Parathyroid adenoma (tissue), 2 donors: ENCODE measurements around the gene XYLT1.

Source experiments
- H2AFZ ChIP-seq: fragments of 300-600 bp; sonication (generic); one replicate; pipeline ENCODE4 v1.7.0; 2017; ENCODE audit warnings: antibody characterized with exemption, mild to moderate bottlenecking
- H3K27ac ChIP-seq: fragments of 300-600 bp; sonication (generic); one replicate; pipeline ENCODE4 v1.7.0; 2017
- H3K27me3 ChIP-seq: fragments of 300-600 bp; sonication (generic); one replicate; pipeline ENCODE4 v1.7.0; 2017; ENCODE audit warnings: low read length; ENCODE audit not compliant: control insufficient read depth, insufficient read depth
- H3K36me3 ChIP-seq: fragments of 300-600 bp; sonication (generic); one replicate; pipeline ENCODE4 v1.7.0; 2017; ENCODE audit warnings: low read length; ENCODE audit not compliant: control insufficient read depth, insufficient read depth
- H3K4me1 ChIP-seq: fragments of 300-600 bp; sonication (generic); one replicate; pipeline ENCODE4 v1.7.0; 2017; ENCODE audit warnings: control low read depth
- H3K4me2 ChIP-seq: fragments of 300-600 bp; sonication (generic); one replicate; pipeline ENCODE4 v1.7.0; 2017; ENCODE audit warnings: low read length
- H3K4me3 ChIP-seq: fragments of 300-600 bp; sonication (generic); one replicate; pipeline ENCODE4 v1.7.0; 2017; ENCODE audit warnings: low read depth, low read length
- H3K79me2 ChIP-seq: fragments of 300-600 bp; sonication (generic); one replicate; pipeline ENCODE4 v1.7.0; 2017; ENCODE audit warnings: control low read depth
- H3K9ac ChIP-seq: fragments of 300-600 bp; sonication (generic); one replicate; pipeline ENCODE4 v1.7.0; 2017; ENCODE audit warnings: mild to moderate bottlenecking
- H3K9me3 ChIP-seq: fragments of 300-600 bp; sonication (generic); one replicate; pipeline ENCODE4 v1.7.0; 2017; ENCODE audit warnings: low read length; ENCODE audit not compliant: control insufficient read depth
- CTCF ChIP-seq: fragments of 300-600 bp; sonication (generic); IDR thresholded peaks from one replicate; pipeline ENCODE4 v1.7.0; 2017; ENCODE audit warnings: antibody characterized with exemption, mild to moderate bottlenecking
- donor health status: primary hyperparathyroidism.

Gene XYLT1

GRCh38 chr16:17301593-17302135 lies 169.1 kb downstream of the XYLT1 start:
- no peak overlapping the region for H3K4me3 ChIP-seq
- no peak overlapping the region for H3K4me2 ChIP-seq
- no peaks in the 10 kb centered on the region for H3K79me2 ChIP-seq
- H3K9me3 ChIP-seq, result no peaks in the 10 kb centered on the region
- H3K36me3 ChIP-seq, result no peaks in the 10 kb centered on the region
- no peak for TF ChIP-seq CTCF
- H3K27ac ChIP-seq, result no peak overlapping the region
- peaks cover 27% of the 10 kb centered on the region for H3K4me1 ChIP-seq
- no peak overlapping the region for H3K9ac ChIP-seq
- H2AFZ ChIP-seq, result no peak overlapping the region
- no peaks in the 10 kb centered on the region for H3K27me3 ChIP-seq

DNA sequence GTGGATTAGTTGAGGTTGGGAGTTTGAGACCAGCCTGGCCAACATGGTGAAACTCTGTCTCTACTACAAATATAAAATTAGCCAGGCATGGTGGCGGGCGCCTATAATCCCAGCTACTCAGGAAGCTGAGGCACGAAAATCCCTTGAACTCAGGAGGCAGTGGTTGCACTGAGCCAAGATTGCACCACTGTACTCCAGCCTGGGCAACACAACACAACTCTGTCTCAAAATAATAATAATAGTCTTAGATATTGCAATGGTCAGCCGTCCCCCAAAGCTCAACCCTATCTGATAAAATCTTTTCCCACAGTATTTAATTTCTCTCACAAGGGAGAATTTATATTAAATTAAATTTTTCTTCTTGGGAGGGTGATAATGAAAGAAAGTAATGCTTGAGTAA lies 169.6 kb downstream of the XYLT1 start:
- H3K4me2 ChIP-seq, result no peak overlapping the region
- H3K9me3 ChIP-seq, result no peaks in the 10 kb centered on the region
- no peaks in the 10 kb centered on the region for H3K27me3 ChIP-seq
- H3K9ac ChIP-seq, result no peak overlapping the region
- H3K36me3 ChIP-seq, result no peaks in the 10 kb centered on the region
- no peak overlapping the region for H3K4me3 ChIP-seq
- no peak for TF ChIP-seq CTCF
- H2AFZ ChIP-seq, result no peak overlapping the region
- no peak overlapping the region for H3K27ac ChIP-seq
- H3K4me1 ChIP-seq, result peaks cover 32% of the 10 kb centered on the region
- no peaks in the 10 kb centered on the region for H3K79me2 ChIP-seq

GRCh38 chr16:17299790-17300189 lies 171.0 kb downstream of the XYLT1 start:
- Histone ChIP-seq H3K4me2 (no peak overlapping the region), H3K9me3 (no peaks in the 10 kb centered on the region), H3K36me3 (no peaks in the 10 kb centered on the region), H3K27me3 (no peaks in the 10 kb centered on the region), H3K4me3 (no peak overlapping the region), H3K27ac (no peak overlapping the region), H3K79me2 (no peaks in the 10 kb centered on the region), H2AFZ (no peak overlapping the region), H3K9ac (no peak overlapping the region), H3K4me1 (peaks cover 31% of the 10 kb centered on the region)
- TF ChIP-seq CTCF, result no peak

- no peak overlapping the region for H3K9ac ChIP-seq
- H2AFZ ChIP-seq, result no peak overlapping the region
- no peak overlapping the region for H3K27ac ChIP-seq
- no peak for TF ChIP-seq CTCF
- H3K4me3 ChIP-seq, result no peak overlapping the region
- H3K79me2 ChIP-seq, result no peaks in the 10 kb centered on the region
- no peak overlapping the region for H3K4me2 ChIP-seq
- peaks cover 18% of the 10 kb centered on the region for H3K4me1 ChIP-seq
- no peaks in the 10 kb centered on the region for H3K27me3 ChIP-seq
- H3K9me3 ChIP-seq, result no peaks in the 10 kb centered on the region
- no peaks in the 10 kb centered on the region for H3K36me3 ChIP-seq
Measured at GRCh38 chr16:17298238-17298637, 172.5 kb downstream of the XYLT1 start.

DNA sequence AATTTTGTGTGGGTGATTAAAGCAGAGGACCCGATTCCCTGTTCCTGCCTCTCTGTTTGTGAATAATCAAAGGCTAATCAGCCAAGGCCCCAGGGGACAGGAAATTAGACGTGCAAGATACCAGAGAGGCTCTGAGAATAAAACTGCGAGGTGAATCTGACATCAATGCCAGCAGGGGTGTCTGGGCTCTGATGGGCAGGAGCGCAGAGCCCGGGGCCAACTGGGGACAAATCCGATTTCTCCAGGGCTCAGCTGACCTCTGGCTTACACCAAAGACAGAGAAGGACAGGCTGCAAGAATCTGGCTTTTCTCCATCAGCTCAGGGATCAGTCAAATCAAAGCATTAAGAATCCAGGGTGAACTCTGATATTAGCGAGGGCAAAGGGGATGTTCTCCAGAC lies 174.3 kb downstream of the XYLT1 start:
- Histone ChIP-seq H3K9ac (no peak overlapping the region), H3K4me3 (no peak overlapping the region), H3K4me2 (no peak overlapping the region), H3K36me3 (no peaks in the 10 kb centered on the region), H3K27me3 (no peaks in the 10 kb centered on the region), H2AFZ (peak overlapping the region; percentile 70), H3K4me1 (peaks cover 12% of the 10 kb centered on the region), H3K9me3 (no peaks in the 10 kb centered on the region), H3K79me2 (no peaks in the 10 kb centered on the region), H3K27ac (peak overlapping the region; percentile 78)
- TF ChIP-seq CTCF, result no peak
